Measurements from ENCODE around the gene TRABD2B.

DNA sequence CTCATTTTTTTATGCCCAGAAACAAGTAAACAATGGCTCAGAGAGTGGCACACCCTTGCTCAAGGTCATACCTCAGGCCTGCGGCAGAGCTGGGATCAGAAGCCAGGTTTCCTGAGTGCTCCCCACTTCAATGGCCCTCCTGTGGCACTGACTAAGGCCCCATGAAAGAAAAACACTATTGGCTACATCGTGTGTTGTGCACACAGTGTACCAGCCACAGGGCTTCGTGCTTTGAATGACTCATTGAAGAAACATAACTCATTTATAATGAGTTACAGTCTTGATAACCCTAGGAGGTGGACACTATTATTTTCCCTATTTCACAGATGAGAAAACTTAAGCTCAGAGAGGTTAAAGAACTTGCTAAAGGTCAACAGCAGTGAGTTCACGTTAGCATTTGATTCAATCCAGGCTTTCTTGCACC is 91.2 kb downstream of the TRABD2B start:
- TF ChIP-seq, protein P1, sequence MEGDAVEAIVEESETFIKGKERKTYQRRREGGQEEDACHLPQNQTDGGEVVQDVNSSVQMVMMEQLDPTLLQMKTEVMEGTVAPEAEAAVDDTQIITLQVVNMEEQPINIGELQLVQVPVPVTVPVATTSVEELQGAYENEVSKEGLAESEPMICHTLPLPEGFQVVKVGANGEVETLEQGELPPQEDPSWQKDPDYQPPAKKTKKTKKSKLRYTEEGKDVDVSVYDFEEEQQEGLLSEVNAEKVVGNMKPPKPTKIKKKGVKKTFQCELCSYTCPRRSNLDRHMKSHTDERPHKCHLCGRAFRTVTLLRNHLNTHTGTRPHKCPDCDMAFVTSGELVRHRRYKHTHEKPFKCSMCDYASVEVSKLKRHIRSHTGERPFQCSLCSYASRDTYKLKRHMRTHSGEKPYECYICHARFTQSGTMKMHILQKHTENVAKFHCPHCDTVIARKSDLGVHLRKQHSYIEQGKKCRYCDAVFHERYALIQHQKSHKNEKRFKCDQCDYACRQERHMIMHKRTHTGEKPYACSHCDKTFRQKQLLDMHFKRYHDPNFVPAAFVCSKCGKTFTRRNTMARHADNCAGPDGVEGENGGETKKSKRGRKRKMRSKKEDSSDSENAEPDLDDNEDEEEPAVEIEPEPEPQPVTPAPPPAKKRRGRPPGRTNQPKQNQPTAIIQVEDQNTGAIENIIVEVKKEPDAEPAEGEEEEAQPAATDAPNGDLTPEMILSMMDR (IDR thresholded peaks at IDR 0.05): no peak
- no peak for TF ChIP-seq POLR2A (IDR thresholded peaks at IDR 0.05)

All from lower leg skin (tissue), 3 donors.